Uterus (tissue), 4 donors: Measurements from ENCODE around the gene CIBAR2. TPM values are rescaled to one million over a fixed set of nuclear protein-coding genes. Genes with fewer than 3 reads are reported as not detected.

Source experiments
- DNase-seq, 2 donors: peaks; one replicate each; pipeline ENCODE4 v3.0.0-alpha.2; 2019 to 2020
- H3K27ac ChIP-seq, 2 donors: fragments of 200-600 bp; sonication (generic); 1 replicate in 1 of 2; 2 replicates in 1 of 2; pipeline ENCODE4 v1.5.1; 2016 to 2018
- H3K27me3 ChIP-seq, 2 donors: fragments of 200-600 bp; sonication (generic); one replicate each; pipeline ENCODE4 v1.5.1; 2018 to 2019; ENCODE audit warnings: control low read depth in 1 of 2
- H3K36me3 ChIP-seq, 2 donors: fragments of 200-600 bp; sonication (generic); one replicate each; pipeline ENCODE4 v1.5.1; 2019; ENCODE audit warnings: control low read depth in 1 of 2
- H3K4me1 ChIP-seq, 2 donors: fragments of 200-600 bp; sonication (generic); one replicate each; pipeline ENCODE4 v1.5.1; 2018 to 2019; ENCODE audit warnings: control low read depth in 1 of 2
- H3K4me3 ChIP-seq, 2 donors: fragments of 200-600 bp; sonication (generic); 1 replicate in 1 of 2; 2 replicates in 1 of 2; pipeline ENCODE4 v1.5.1; 2018 to 2019; ENCODE audit warnings: mild to moderate bottlenecking in 1 of 2
- H3K9me3 ChIP-seq, 2 donors: fragments of 200-600 bp; sonication (generic); one replicate each; pipeline ENCODE4 v1.5.1; 2019; ENCODE audit warnings: control low read depth in 1 of 2
- CTCF ChIP-seq, 4 experiments: fragments of 200-600 bp in 2 of 4; fragments of 450-650 bp in 2 of 4; sonication (generic) in 2 of 4; IDR thresholded peaks; one replicate each; pipeline ENCODE4 v1.5.1; 2016 to 2019; ENCODE audit warnings: antibody characterized with exemption in 4 of 4, mild to moderate bottlenecking in 2 of 4, moderate library complexity in 1 of 4
- POLR2A ChIP-seq, 2 donors: fragments of 450-650 bp; IDR thresholded peaks; one replicate each; pipeline ENCODE4 v1.6.1; 2016; ENCODE audit warnings: antibody characterized with exemption in 2 of 2, mild to moderate bottlenecking in 1 of 2, moderate library complexity in 1 of 2
- intact Hi-C: fragments of 100-400 bp; cut with DNase I; formaldehyde crosslinking; loops from one replicate; pipeline ENCODE4 v1.15.1; 2023; ENCODE audit warnings: low total_unique reads
- total RNA-seq, 4 donors: library from RNA; depleted of rRNA in 3 of 4; stranded (reverse); fragments of >200 nt in 3 of 4; gene quantifications; one replicate each; pipeline versions ENCODE4 v1.1.0 to v1.2.4, GENCODE V29; 2014 to 2023
- donor health status: DM: yes; HTN: yes; CAD: no.

CIBAR2 gene
- total RNA-seq, 4 donors from 2014 or later, result 2.4 TPM; not detected in 3

- H3K36me3 ChIP-seq, result no peaks in the 10 kb centered on the region
- no peaks in the 10 kb centered on the region for H3K4me1 ChIP-seq
- H3K9me3 ChIP-seq, result no peaks in the 10 kb centered on the region
- TF ChIP-seq POLR2A (IDR thresholded peaks at IDR 0.05) (no peak), CTCF (IDR thresholded peaks at IDR 0.05) (no peak)
- intact Hi-C loops, result no loop called here
- no peak overlapping the region for H3K27ac ChIP-seq
- H3K4me3 ChIP-seq, result no peak overlapping the region
- no peaks in the 10 kb centered on the region for H3K27me3 ChIP-seq
- DNase-seq, result no peak
These were observed 36.9 kb downstream of the CIBAR2 start for GRCh38 chr16:85075236-85075924.

- TF ChIP-seq POLR2A (IDR thresholded peaks at IDR 0.05) (no peak), CTCF (IDR thresholded peaks at IDR 0.05) (no peak)
- intact Hi-C loops, result no loop called here
- H3K36me3 ChIP-seq, result no peaks in the 10 kb centered on the region
These were observed 37.9 kb downstream of the CIBAR2 start for GRCh38 chr16:85074225-85074914.

GRCh38 chr16:85072947-85073346 lies 39.3 kb downstream of the CIBAR2 start:
- H3K4me3 ChIP-seq, result no peak overlapping the region
- H3K36me3 ChIP-seq, result no peaks in the 10 kb centered on the region
- H3K27ac ChIP-seq, result no peak overlapping the region
- DNase-seq, result peak in 1 of 2 donors; percentile 31
- intact Hi-C loops, result no loop called here
- H3K27me3 ChIP-seq, result no peaks in the 10 kb centered on the region
- H3K4me1 ChIP-seq, result no peaks in the 10 kb centered on the region
- TF ChIP-seq CTCF (IDR thresholded peaks at IDR 0.05), result no peak
- TF ChIP-seq POLR2A (IDR thresholded peaks at IDR 0.05), result no peak
- no peaks in the 10 kb centered on the region for H3K9me3 ChIP-seq

More at GRCh38 chr16:85074225-85074914, 37.9 kb downstream of the CIBAR2 start:
- Histone ChIP-seq H3K9me3 (no peaks in the 10 kb centered on the region), H3K27me3 (no peaks in the 10 kb centered on the region), H3K4me3 (no peak overlapping the region), H3K4me1 (no peaks in the 10 kb centered on the region), H3K27ac (no peak overlapping the region)
- DNase-seq, result no peak

- no peaks in the 10 kb centered on the region for H3K36me3 ChIP-seq
These were observed 40.0 kb downstream of the CIBAR2 start for GRCh38 chr16:85072076-85072860.

More at GRCh38 chr16:85072076-85072860, 40.0 kb downstream of the CIBAR2 start:
- H3K27ac ChIP-seq, result no peak overlapping the region
- H3K4me1 ChIP-seq, result no peaks in the 10 kb centered on the region
- no peak for DNase-seq
- no peak for TF ChIP-seq POLR2A (IDR thresholded peaks at IDR 0.05)
- no peak for TF ChIP-seq CTCF (IDR thresholded peaks at IDR 0.05)
- H3K27me3 ChIP-seq, result no peaks in the 10 kb centered on the region
- intact Hi-C loops, result no loop called here
- no peaks in the 10 kb centered on the region for H3K9me3 ChIP-seq
- H3K4me3 ChIP-seq, result no peak overlapping the region
